ENCODE results near the gene LMOD3. TPM values are rescaled to one million over a fixed set of nuclear protein-coding genes. Genes with fewer than 3 reads are reported as not detected.

Gene LMOD3
- total and polyA plus RNA-seq, 9 of the 15 experiments (the other 6 are each of a cell fraction or from before 2014, with no cell fraction given): 0.03 TPM; not detected in 8

DNA sequence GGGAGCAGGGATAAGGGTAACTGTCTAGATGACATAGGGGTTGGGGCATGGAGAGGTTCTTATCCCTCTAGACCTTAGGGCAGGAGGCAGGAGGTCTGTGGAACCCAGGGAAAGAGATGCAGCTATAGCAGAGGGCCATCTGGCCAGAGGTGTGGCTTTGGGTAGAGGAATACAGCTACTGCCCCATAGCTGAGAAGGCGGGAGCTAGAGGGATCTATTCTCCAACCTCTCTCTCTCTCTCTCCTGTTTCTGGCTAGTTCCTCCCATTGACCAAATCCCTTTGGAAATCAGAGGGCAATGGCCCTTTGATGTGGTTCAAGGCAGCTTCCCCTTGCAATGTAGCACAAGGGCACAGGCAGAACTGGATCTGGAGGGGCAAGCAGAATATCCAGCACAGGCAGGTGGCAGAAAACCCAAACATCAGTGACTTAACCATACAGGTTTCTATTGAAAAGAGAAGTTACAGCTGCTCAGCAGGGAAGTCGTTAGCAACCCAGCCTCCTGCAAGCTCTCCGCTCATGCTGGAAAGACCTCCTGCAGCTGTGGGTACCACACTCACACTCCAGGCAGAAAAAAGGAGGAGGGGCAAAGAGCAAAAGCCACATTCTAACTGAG, 22.3 kb upstream of the LMOD3 start (continued):
- TF ChIP-seq MIER1 (IDR thresholded peaks at IDR 0.05; ENCODE audit: low read depth) (no peak), ZNF197 (CRISPR knock-in tag; IDR thresholded peaks at IDR 0.05; ENCODE audit: low read depth) (0 out of 2 replicates have a peak, but pooled peaks have one; percentile 19), MXI1 (IDR thresholded peaks at IDR 0.05; ENCODE audit: low read depth, low read length) (no peak), BRD9 (IDR thresholded peaks at IDR 0.05; ENCODE audit: low read depth, partially characterized antibody) (no peak), RBM25 (IDR thresholded peaks at IDR 0.05; ENCODE audit: low read depth, low read length, severe bottlenecking) (no peak), TRIM24 (IDR thresholded peaks at IDR 0.05) (no peak), PTRF (tag; IDR thresholded peaks at IDR 0.05) (no peak), MTF1 (CRISPR knock-in tag; IDR thresholded peaks at IDR 0.05; ENCODE audit: borderline replicate concordance) (no peak), RBFOX2 (IDR thresholded peaks at IDR 0.05; ENCODE audit: low read depth, low read length) (no peak), PCBP2 (IDR thresholded peaks at IDR 0.05; ENCODE audit: low read depth, low read length, poor library complexity, severe bottlenecking) (no peak)
- TF ChIP-seq, protein P1, sequence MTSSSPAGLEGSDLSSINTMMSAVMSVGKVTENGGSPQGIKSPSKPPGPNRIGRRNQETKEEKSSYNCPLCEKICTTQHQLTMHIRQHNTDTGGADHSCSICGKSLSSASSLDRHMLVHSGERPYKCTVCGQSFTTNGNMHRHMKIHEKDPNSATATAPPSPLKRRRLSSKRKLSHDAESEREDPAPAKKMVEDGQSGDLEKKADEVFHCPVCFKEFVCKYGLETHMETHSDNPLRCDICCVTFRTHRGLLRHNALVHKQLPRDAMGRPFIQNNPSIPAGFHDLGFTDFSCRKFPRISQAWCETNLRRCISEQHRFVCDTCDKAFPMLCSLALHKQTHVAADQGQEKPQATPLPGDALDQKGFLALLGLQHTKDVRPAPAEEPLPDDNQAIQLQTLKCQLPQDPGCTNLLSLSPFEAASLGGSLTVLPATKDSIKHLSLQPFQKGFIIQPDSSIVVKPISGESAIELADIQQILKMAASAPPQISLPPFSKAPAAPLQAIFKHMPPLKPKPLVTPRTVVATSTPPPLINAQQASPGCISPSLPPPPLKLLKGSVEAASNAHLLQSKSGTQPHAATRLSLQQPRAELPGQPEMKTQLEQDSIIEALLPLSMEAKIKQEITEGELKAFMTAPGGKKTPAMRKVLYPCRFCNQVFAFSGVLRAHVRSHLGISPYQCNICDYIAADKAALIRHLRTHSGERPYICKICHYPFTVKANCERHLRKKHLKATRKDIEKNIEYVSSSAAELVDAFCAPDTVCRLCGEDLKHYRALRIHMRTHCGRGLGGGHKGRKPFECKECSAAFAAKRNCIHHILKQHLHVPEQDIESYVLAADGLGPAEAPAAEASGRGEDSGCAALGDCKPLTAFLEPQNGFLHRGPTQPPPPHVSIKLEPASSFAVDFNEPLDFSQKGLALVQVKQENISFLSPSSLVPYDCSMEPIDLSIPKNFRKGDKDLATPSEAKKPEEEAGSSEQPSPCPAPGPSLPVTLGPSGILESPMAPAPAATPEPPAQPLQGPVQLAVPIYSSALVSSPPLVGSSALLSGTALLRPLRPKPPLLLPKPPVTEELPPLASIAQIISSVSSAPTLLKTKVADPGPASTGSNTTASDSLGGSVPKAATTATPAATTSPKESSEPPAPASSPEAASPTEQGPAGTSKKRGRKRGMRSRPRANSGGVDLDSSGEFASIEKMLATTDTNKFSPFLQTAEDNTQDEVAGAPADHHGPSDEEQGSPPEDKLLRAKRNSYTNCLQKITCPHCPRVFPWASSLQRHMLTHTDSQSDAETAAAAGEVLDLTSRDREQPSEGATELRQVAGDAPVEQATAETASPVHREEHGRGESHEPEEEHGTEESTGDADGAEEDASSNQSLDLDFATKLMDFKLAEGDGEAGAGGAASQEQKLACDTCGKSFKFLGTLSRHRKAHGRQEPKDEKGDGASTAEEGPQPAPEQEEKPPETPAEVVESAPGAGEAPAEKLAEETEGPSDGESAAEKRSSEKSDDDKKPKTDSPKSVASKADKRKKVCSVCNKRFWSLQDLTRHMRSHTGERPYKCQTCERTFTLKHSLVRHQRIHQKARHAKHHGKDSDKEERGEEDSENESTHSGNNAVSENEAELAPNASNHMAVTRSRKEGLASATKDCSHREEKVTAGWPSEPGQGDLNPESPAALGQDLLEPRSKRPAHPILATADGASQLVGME (CRISPR knock-in tag; IDR thresholded peaks at IDR 0.05): 0 out of 2 replicates have a peak, but pooled peaks have one; percentile 10
- TF ChIP-seq, protein P2, sequence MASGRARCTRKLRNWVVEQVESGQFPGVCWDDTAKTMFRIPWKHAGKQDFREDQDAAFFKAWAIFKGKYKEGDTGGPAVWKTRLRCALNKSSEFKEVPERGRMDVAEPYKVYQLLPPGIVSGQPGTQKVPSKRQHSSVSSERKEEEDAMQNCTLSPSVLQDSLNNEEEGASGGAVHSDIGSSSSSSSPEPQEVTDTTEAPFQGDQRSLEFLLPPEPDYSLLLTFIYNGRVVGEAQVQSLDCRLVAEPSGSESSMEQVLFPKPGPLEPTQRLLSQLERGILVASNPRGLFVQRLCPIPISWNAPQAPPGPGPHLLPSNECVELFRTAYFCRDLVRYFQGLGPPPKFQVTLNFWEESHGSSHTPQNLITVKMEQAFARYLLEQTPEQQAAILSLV (tag; IDR thresholded peaks at IDR 0.05): no peak
- TF ChIP-seq, protein P3, sequence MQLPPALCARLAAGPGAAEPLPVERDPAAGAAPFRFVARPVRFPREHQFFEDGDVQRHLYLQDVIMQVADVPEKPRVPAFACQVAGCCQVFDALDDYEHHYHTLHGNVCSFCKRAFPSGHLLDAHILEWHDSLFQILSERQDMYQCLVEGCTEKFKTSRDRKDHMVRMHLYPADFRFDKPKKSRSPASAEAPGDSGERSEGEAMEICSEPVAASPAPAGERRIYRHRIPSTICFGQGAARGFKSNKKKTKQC (CRISPR knock-in tag; IDR thresholded peaks at IDR 0.05): no peak
- TF ChIP-seq, protein P4, sequence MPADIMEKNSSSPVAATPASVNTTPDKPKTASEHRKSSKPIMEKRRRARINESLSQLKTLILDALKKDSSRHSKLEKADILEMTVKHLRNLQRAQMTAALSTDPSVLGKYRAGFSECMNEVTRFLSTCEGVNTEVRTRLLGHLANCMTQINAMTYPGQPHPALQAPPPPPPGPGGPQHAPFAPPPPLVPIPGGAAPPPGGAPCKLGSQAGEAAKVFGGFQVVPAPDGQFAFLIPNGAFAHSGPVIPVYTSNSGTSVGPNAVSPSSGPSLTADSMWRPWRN (IDR thresholded peaks at IDR 0.05; ENCODE audit: low read depth): no peak
- TF ChIP-seq, protein P5, sequence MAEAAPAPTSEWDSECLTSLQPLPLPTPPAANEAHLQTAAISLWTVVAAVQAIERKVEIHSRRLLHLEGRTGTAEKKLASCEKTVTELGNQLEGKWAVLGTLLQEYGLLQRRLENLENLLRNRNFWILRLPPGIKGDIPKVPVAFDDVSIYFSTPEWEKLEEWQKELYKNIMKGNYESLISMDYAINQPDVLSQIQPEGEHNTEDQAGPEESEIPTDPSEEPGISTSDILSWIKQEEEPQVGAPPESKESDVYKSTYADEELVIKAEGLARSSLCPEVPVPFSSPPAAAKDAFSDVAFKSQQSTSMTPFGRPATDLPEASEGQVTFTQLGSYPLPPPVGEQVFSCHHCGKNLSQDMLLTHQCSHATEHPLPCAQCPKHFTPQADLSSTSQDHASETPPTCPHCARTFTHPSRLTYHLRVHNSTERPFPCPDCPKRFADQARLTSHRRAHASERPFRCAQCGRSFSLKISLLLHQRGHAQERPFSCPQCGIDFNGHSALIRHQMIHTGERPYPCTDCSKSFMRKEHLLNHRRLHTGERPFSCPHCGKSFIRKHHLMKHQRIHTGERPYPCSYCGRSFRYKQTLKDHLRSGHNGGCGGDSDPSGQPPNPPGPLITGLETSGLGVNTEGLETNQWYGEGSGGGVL (CRISPR knock-in tag; IDR thresholded peaks at IDR 0.05): no peak

Measured in K562 (cell line).